A204.1 (cell line): ENCODE measurements around the gene CDKAL1.
A peak's percentile ranks its signal among the peaks of the same experiment; 100 is the strongest.

Experiments used
- FAIRE-seq: peaks from 2 replicates; lab custom pipeline; 2012; peaks lifted over from hg19 to GRCh38; lab: Jason Lieb, UNC

The CDKAL1 gene

DNA sequence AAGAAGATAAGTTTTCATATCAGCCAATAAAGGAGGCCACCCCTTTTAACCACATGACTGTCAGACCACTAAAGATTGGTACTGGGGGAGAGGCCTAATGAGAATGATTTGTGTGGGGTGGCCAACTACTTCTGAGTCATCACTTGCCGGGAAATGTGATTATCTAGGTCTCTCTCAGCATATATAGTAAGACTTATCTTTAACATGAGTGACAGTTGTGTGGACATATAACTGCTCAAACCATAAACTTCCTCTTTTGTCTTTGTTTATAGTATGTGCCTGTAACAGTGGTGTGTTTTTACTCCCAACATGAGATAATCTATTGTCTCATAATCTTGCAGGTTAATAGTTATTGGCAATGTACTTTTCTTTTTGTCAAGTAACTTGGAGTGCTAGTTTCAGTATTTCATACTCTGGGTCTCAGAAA, 312.4 kb downstream of the CDKAL1 start:
- no peak for FAIRE-seq

DNA sequence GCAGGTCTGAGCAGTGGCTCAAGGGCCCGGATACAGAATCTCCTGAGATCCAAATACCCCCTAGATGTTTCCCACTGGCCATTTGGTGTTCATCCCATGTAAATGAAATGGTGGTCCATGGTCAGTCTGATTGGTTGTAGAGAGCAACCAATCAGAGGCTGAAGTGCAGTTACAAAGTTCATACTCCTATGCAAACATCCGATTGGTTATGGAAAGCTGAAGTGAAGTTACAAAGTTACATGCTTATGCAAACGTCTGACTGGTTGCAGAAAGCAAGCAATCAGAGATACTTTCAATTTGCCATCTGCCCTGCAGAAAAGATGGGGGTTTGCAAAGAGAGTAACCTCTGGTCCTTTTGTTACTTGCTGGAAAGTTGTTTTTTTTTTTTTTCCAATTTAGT, 313.6 kb downstream of the CDKAL1 start:
- FAIRE-seq = no peak

DNA sequence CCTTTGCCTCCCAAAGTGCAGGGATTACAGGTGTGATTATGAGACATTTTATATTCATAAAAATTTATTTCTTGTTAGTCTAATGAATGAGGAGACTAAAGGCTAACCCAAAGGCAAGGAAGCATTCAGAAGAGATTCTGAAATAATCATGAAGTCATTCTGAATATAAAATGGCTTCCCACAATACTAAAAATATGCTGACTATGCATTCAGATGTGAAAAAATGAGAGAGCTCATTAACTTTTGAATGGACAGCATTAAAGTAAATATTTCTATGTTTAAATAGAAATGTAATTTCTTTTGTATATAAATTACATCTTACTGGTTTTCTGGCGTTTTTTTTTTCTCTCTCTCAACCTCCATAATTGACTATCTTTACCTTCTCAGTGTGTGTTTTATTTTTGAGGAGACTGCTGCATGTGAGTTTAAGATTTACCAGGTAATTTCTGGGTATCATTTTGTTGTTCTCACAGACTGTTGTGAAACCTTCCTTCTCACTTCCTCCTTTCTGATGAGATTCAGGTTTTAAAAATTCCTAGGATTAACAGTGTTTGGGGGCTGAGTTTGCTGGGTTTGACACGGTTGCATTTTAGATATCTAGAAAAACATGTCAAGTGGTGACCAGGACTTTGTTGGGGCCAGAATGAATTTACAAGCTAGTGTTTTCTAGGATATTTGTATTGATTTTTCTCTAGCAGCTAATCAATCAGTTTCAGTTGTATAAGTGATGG, 316.6 kb downstream of the CDKAL1 start:
- FAIRE-seq = no peak

DNA sequence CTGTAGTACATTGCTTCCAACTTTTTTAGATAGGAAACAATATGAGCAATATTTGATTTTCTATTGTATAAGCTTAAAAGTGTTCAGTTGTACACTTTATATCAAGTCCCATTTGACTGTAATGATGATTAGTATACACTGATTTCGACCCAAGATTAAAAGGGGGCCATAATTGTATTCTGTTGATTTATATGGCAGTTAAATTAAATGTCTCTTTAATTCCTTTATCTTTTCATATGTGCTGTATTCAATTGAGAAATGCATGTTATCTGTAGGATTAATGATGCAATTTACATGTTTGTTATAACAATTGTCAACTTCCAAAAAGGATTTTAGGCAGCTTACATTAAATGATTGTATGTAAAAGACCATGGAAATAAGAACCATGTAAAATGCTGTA, 317.5 kb downstream of the CDKAL1 start:
- no peak for FAIRE-seq

DNA sequence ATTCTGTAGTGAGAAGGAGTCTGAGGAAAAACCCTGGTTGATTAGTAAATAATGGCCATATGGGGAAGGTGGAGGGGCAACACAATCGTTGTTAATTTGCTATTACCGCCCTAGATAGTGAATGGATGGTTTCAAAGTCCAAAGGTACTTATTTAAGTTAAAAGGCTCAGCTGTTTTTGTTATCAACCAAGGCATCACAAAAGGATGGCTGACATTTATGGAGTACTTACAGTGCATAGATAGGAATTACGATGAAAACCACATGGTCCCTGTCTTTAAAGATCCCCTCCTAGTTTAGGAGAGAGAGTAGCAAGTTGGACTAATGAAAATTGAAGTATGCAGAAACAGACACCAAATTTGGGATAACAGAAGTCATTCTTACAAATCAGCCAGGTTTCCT, 319.6 kb downstream of the CDKAL1 start:
- no peak for FAIRE-seq

DNA sequence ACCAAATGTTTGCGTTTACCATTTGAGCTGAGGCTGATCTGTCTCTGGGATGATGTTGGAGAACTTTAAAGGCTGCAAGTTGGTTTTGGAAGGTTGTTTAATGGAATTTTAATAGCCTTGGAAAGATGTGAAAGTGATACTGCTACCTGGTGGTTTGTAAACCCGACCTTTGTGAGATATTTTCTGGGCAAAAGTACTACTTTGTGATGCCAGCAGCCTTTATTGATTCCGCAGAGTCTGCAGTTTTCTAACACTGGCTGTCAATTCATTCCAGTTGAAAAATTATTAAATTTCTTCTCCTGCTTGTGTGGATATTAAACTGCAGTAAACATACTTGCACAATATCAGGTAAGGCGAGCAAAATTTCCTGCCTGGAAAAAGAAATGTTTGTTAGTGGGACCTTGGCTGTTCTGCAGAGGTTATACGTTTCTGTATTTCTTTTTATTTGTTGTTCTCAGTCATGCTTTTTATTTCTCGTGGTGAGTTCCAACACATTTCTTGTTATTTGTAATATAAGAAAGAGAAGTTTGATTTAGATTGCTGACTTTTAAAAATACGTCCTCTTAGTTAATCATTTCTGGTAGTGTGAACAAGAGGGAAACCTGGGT, 322.5 kb downstream of the CDKAL1 start:
- no peak for FAIRE-seq

DNA sequence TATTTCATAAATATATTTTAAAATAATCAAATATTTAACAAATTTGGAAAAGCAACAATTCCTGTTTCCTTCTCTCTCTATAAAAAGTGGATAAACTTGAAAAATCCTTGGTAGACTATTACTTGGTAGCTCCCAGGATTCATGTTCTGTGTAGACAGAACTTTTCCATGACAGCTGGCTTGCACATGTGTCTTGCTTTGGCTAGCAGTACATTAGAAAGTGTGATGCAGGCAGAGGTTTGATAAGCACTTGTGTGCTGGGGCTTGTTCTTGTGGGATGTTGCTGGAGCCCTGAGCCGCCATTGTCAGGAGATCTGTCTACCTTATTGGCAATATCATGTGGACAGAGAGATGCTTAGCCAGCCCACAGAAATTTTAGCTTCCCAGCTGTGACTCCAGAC, 327.2 kb downstream of the CDKAL1 start:
- no peak for FAIRE-seq

DNA sequence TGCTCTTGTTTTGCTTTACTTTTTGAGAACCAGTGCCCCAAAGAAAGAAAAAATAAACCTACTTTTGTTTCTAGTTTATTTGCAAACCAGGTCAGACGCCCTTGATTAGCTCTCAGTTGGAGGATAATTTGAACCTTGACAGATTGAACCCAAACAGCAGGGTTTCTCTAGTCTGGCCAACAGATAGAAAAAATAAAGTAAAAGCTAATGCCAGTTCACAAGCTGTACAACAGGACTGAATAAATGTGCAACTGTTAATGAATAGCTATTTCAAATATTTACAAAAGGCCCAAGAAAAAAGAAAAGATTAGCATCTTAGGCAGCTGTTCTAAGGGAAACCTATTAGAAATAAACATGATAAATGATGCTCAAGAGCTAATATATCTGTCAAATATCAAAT, 331.8 kb downstream of the CDKAL1 start:
- FAIRE-seq = no peak

DNA sequence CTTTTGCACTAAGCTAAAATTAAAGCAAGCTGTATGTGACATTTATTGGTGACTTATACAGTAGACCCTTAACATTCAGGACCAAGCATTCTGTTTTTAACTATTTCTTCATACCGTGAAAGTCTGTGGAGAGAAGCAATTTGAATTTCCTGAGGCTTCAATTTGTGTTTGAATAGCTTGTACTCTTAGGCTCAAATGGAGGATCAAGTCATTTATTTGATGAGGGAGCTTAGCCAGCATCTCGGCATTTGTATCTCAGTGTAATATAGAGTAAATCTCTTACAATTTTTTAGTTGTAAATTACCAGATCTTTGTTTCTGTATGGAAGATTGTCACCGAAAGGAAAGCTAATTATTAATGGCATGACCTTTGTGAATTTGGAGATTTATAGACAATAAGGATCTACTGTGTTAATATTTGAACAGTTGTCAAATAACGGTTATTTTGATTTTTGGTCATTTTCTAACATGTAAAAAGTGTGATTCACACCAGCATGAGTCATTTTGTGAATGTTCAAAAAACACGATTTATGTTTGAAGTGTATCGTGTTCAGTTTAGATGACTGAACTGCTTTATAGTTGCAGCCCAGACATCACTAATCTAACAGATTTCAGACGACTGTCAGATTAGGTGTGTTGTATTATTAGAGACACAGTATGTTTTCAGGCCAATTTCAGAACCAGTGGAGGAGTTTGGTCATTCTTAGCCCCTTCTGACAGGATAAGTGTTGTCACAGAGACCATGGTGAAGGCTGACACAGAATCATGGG, 332.9 kb downstream of the CDKAL1 start:
- no peak for FAIRE-seq

DNA sequence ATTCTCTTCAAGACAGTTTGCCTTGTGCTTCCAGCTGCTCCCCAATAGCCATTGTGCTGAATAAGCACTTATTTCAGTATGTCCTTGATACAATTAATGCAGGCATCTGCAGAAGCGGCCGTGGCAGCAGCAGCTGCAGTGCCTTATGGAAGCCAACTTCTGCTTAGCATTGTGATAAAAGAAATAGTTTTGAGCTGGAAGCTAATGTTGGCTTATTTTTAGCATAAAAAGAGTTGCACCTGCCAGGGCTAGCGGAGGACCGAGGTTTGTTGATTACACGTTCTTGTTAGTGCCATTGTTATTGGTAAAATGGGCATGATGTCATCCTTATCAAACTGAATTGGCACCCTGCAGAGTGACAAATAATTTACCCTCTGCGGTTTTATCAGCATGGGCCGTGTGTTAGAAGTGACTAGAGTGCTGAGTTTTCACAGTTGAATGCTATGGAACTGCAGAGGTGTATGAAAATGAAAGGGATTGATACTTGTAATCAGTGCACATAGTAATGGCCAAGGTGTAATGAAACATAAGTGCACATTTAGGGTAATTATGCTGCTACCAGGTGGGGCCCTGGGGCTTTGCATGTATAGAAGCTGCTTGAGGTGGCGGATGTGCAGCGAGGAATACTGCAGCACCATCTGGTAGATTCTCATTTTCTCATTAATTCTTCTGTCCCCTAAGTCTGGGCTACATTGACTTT, 334.3 kb downstream of the CDKAL1 start:
- no peak for FAIRE-seq

DNA sequence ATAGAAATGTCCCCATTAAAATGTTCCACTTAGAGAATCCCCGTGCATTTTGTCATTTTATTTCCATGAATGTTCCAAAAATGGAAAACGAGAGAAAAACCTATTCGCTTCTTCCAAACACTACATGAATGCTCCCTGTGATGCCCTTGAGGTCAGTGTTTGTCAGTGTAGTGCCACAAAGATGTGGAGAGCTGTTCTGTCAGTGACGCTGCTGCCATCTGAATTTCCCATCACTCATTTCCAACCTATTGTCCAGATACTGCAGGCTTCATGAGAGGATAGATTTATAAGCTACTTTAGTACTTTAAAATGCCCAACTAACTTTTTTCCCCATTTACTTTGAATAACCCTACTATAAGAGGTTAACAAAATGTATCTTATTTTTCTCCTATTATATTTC, 335.8 kb downstream of the CDKAL1 start:
- FAIRE-seq = no peak

DNA sequence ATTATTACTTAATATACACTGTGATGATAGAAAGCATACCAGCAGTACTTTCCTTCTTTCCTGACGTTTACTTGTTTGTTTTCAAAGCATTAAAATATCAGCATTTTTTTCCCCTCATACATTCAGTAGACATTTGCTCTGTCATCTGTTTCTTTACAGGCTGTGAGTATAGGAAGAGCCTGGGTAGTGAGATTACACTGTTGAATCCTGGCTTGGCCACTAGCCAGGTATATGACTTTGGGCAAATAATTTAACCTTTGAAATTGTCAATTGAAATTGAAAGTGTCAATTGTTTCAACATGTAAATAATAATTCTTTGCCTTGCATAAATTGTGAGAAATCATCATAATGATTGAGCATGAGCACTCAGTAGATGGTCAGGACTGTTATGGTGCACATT, 336.2 kb downstream of the CDKAL1 start:
- FAIRE-seq = no peak

DNA sequence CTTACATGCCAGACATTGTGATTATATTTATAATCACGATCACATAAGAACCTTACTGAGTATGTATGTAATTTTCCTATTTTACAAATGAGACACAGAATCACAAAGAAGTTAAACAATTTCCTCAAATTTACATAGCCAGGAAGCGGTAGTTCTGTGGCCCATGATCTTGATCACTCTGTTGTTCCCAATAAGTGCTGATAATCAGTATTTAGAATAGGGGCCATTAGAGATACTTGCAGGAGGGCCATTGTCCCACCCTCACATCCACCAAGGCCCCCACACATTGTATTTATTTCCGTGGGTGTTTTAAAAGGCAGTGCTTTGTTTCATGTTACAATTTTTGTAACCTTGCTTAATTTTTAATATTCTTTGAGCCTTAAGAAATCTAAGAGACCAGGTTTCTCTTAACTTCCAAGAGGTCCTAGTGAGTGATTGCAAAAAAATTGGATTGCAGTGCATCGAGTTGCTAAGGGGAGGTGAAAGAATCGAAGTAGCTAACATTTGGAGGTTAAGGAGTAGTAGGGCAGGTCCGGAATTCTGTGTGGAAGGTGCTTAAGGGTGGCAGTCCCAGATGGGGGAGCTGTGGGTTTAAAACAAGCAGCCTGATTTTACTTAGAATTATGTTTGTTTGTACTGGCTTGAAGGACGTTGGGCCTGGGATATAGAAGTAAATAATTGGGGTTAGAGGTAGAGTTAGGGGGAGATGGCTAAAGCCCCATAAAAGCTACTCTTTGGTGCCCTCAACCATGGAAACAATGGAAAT, 339.4 kb downstream of the CDKAL1 start:
- FAIRE-seq = no peak

DNA sequence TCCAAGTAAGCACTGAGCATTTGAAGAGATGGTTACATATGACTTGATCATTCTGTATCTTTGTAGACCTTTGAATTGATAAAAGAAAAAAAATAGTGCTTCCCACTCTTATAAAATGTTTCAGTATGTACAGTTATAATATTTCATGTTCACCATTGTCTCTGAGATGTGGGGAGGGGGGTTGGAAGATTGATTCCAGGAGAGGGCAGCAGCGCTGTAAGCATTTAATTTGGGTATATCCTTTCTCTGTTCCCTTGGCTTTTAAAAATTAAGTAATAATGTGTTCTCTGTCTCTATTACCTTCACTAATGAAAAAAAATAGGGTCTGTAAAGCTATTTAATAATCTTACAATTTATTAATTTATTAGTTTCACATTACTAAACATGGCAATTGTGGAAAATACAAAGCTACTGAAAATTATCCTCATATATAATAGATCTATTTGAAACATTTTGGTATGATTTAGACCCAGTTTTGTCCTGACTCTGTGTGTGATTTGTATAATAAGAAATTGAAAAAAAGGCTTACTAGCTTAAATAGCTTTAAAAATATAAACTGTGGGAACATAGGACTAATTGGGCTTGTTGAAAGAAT, 341.2 kb downstream of the CDKAL1 start:
- FAIRE-seq = peak; percentile 52

DNA sequence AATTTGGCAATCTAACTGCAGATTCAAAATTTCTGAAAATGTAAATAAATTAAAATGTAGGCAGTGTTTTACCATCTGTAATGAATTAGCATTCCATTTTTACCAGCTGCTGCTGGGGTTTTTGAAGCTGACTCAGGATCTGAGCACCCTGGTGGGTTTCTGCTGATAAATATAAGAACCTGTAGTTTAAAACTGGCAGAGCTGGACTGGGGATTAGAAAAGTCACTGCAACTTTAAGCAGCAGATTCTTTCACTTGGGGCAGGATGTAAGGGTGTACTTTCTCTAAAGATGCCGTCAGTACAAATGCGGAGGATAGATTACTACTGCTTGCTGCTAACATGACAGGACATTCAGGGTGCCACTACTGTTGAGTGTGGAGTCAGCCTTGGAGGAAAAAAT, 341.8 kb downstream of the CDKAL1 start:
- no peak for FAIRE-seq

DNA sequence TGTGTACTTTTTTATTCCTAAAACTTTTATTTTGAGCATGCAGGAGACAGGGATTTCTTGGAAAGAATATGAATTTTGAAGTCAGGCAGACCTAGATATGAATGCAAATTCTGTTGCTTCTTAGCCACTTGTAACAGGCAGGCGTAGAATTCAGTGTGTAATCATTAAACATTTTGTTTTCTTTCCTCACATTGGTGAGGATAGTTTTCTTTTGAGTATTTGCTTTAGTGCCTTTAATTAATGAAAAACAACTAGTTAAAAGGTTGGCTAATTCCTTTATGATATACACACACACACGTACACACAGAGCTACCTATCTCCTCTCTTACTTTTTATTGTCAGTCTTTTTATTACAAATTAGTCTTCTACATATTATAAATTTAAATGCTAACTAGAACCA, 342.3 kb downstream of the CDKAL1 start:
- FAIRE-seq = no peak

DNA sequence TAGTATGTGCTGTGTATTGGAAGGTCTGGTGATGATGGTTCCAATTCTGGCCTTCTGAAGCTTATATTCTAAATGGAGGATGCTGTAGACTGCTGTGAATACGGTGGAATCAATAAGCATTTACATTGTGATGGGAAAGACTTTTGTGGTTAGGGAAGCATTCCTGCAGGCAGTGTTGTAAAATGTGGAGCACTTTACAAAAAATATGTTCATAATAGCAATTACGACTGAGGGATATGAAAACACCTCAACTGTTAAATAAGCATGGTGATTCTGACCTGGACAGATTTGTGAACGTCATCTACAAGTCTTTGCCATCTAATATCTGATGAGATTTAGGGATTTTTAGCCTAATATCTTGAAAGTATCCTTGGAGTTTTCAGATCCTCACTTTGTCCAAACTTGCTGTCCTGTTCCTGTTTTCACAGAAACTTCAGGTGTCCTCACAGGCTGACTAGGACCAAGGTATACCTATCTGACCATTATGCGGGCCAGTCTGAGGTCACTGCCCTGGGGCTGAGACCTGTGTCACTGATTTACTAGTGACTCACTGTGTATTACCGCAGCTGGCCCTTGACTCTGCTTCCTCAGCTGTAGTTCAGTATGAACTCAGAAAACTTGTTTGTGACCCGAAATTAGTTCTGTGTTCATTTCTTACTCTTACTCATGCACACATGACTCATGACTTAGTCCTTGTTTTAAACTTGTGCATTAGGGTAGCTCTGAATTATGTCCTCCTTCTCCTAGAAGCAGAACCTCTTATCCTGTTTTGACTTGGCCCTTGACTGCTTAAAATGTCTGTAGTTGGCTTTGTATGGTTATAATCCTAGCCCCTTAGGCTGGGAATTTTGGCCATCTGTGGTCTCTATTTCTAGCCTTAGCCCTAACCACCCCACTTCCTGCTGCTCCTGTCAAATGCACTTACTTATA, 343.0 kb downstream of the CDKAL1 start:
- no peak for FAIRE-seq

DNA sequence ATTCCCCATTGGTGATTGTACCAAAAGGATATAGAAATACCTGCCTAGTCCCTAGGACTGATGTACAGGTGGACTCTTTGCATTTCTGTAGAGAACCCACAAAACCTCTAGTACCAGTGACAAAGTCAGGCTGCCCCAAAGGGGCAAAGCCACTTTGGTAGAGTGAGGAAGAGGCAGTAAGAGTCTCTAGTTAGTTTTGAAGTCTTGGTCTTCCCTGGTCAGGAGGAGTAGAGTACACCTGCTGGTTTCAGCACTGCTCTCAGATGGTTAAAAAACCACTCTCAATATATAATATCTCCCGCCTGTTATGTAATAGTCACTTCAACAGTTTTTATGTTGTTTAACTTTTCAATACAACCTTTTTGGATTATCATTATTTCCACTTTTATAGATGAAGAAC, 344.9 kb downstream of the CDKAL1 start:
- FAIRE-seq = no peak

DNA sequence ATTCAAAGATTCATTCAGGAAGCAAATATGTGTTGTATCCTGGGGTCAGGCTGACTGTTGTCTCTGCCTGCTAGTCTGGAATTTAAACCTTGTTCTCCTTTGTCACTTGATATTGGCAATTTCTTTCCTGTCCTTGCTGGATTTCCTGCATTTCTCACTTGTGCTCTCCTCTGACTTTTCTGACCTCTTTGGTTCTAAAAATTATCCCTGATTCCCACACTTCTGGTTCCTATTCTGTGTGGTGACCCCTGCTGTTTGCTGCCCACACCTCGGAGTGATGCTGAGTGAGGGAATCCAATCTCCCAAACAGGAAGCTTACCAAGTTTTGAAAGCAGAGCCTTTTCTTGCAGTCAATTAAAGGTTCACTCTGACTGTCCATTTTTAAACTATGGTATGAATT, 345.3 kb downstream of the CDKAL1 start:
- no peak for FAIRE-seq

DNA sequence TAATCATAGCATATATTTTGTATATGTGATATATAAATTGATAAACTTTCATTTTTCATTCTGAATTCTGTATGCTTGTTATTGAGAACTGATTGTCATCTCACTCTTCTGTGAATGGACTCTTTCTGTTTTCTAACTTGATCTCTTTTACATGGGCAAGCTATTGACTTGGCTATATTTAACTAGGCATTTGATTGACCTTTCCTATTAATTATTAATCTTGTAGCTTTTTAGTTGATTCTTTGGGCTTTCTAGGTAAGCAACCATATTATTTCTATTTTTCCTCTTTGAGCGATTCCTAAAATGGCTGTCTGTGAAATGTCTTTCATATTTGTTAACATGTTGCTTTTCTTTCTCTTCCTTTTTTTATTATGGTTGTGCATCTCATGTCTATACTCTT, 347.1 kb downstream of the CDKAL1 start:
- no peak for FAIRE-seq

DNA sequence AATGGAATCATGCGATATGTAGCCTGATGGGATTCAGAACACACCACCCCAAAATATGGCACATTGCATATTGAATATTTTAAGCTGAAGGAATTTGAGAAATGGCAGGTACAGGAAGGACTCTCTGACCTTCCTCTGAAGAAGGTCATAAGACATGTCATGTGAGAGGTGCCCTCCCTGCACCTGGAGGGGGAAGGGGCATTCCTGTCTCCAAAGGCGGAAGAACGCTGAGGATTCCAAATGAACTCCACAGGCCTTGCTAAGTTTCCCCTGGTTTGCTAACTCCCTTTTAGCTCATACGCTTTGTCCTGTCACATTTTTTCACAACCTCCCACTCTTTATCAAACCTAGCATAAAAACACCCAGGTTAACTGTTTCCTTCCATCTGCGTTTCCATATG, 347.8 kb downstream of the CDKAL1 start:
- FAIRE-seq = no peak
